Gastroesophageal sphincter (tissue), 4 donors: Measurements from ENCODE around the gene LYRM4. TPM values are rescaled to one million over a fixed set of nuclear protein-coding genes. Genes with fewer than 3 reads are reported as not detected.

Experiments
- ATAC-seq: fragments of 150-250 bp; one replicate; pipeline ENCODE4 v1.9.1; 2016; ENCODE audit warnings: mild to moderate bottlenecking, moderate library complexity
- H3K27ac ChIP-seq, 4 donors: fragments of 200-600 bp; sonication (generic) in 3 of 4; 1 replicate in 3 of 4; 2 replicates in 1 of 4; pipeline ENCODE4 v1.5.1; 2016 to 2019
- H3K27me3 ChIP-seq: fragments of 200-600 bp; sonication (generic); one replicate; pipeline ENCODE4 v1.5.1; 2019
- H3K36me3 ChIP-seq, 2 donors: fragments of 200-600 bp; sonication (generic); one replicate each; pipeline ENCODE4 v1.5.1; 2019; ENCODE audit warnings: control low read depth in 1 of 2
- H3K4me1 ChIP-seq, 3 donors: fragments of 200-600 bp; sonication (generic); 1 replicate in 2 of 3; 2 replicates in 1 of 3; pipeline ENCODE4 v1.5.1; 2016 to 2019; ENCODE audit warnings: control low read depth in 2 of 3
- H3K4me3 ChIP-seq, 2 donors: fragments of 200-600 bp; sonication (generic); one replicate each; pipeline ENCODE4 v1.5.1; 2019; ENCODE audit warnings: mild to moderate bottlenecking in 1 of 2, moderate library complexity in 1 of 2
- H3K9me3 ChIP-seq, 3 donors: fragments of 200-600 bp; sonication (generic); one replicate each; pipeline ENCODE4 v1.5.1; 2017 to 2019; ENCODE audit warnings: control low read depth in 2 of 3
- EP300 ChIP-seq: sonication (generic); formaldehyde crosslinking; IDR thresholded peaks from one replicate; pipeline ENCODE4 v1.6.1; 2017; ENCODE audit warnings: antibody characterized with exemption, mild to moderate bottlenecking
- POLR2A ChIP-seq, 2 donors: fragments of 450-650 bp; IDR thresholded peaks; one replicate each; pipeline ENCODE4 v1.6.1; 2017; ENCODE audit warnings: antibody characterized with exemption in 2 of 2, mild to moderate bottlenecking in 2 of 2, moderate library complexity in 1 of 2
- POLR2AphosphoS5 ChIP-seq: sonication (generic); formaldehyde crosslinking; IDR thresholded peaks from one replicate; pipeline ENCODE4 v1.6.1; 2017; ENCODE audit warnings: antibody characterized with exemption
- WGBS, 2 donors: methylation state at CpG; one replicate each; pipeline ENCODE4 v1.1.5; 2018; ENCODE audit warnings: low coverage in 1 of 2; 5-methylcytosine and 5-hydroxymethylcytosine counted together
- total RNA-seq, 4 donors: library from RNA; depleted of rRNA; stranded (reverse); fragments of >200 nt; gene quantifications; one replicate each; pipeline ENCODE4 v1.1.0, GENCODE V29; 2016
- TF ChIP-seq, protein P1 (sequence below), 4 experiments: fragments of 200-600 bp in 2 of 4; fragments of 450-650 bp in 2 of 4; sonication (generic) in 1 of 4; IDR thresholded peaks; one replicate each; pipeline ENCODE4 v1.5.1; 2017 to 2019; ENCODE audit warnings: antibody characterized with exemption in 4 of 4, mild to moderate bottlenecking in 2 of 4, moderate library complexity in 2 of 4

The LYRM4 gene
- total RNA-seq, 4 donors from 2014 or later: 16.4 to 27.9 (median 20.5) TPM

DNA sequence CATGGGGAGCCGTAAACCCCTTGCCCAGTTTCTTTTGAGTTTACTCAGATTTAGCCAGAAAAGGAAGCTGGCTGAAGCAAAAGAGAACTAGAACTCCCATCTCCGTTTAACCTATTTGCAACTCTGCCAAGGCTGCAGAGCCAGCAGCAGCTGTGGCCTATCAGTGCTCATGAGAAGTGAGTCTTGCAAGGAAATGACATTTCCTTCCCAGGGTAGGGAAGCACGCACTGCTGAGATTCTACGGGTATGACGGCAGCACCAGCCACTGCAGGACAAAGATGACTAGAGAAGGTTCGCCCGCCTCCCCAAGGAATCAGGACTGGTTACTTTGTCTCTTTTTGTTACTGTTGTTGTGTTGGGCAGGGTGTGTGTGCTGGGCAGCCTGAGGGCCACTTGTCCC lies 128.0 kb downstream of the LYRM4 start:
- peak overlapping the region in 3 of 4 donors; percentile 72 to 75 (median 72) for H3K27ac ChIP-seq
- WGBS, 2 donors: 3 to 35% methylated on average over 3 to 7 of the region's 7 CpGs
- no peaks in the 10 kb centered on the region for H3K27me3 ChIP-seq
- no peaks in the 10 kb centered on the region for H3K9me3 ChIP-seq
- H3K4me1 ChIP-seq: peaks cover 0 to 23% (median 3%) of the 10 kb centered on the region in 3 donors
- ATAC-seq: peak; percentile 93
- TF ChIP-seq EP300 (no peak), POLR2AphosphoS5 (peak; percentile 70), POLR2A (IDR thresholded peaks at IDR 0.05) (no peak)
- TF ChIP-seq, protein P1, sequence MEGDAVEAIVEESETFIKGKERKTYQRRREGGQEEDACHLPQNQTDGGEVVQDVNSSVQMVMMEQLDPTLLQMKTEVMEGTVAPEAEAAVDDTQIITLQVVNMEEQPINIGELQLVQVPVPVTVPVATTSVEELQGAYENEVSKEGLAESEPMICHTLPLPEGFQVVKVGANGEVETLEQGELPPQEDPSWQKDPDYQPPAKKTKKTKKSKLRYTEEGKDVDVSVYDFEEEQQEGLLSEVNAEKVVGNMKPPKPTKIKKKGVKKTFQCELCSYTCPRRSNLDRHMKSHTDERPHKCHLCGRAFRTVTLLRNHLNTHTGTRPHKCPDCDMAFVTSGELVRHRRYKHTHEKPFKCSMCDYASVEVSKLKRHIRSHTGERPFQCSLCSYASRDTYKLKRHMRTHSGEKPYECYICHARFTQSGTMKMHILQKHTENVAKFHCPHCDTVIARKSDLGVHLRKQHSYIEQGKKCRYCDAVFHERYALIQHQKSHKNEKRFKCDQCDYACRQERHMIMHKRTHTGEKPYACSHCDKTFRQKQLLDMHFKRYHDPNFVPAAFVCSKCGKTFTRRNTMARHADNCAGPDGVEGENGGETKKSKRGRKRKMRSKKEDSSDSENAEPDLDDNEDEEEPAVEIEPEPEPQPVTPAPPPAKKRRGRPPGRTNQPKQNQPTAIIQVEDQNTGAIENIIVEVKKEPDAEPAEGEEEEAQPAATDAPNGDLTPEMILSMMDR (IDR thresholded peaks at IDR 0.05): no peak
- peak overlapping the region in 1 of 2 donors; percentile 28 for H3K4me3 ChIP-seq
- no peaks in the 10 kb centered on the region for H3K36me3 ChIP-seq

DNA sequence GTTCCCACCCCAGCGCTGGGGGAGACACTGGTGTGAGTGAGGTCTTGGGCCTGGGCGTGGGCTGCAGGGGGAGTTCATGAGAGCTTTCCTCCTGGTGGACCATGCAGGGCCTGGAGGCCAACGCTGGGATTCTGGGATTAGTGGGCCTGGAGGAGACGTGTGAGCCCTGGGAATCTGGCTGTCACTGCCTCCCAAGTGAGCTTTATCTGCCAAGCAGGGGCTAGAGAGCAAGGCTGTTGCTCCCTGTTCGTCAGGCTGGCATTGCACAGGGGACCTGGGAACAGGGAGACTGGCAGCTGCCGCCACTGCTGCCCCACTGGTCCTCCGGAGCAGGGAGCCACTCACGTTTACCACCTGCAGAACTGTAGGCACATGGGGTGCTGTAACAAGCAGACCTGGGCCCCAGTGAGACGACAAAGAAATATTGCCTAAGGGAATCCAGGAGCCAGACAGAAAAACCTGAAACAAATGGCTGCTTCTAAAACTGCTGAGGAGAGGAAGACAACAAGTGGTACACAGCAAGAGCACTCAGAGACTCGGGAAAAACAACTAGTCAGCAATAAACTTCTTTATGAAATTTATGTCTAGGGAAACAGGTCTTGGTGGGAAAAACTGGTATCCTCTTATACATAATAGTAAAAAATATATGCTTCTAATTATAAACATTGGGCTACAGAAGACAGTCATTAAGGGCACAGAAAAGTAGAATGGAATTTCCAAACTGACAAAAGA lies 130.4 kb downstream of the LYRM4 start:
- TF ChIP-seq EP300 (no peak), POLR2A (IDR thresholded peaks at IDR 0.05) (no peak), POLR2AphosphoS5 (no peak)
- TF ChIP-seq, protein P1 (IDR thresholded peaks at IDR 0.05): no peak
- no peaks in the 10 kb centered on the region for H3K27me3 ChIP-seq
- no peak overlapping the region for H3K27ac ChIP-seq
- WGBS, 2 donors: 57 to 84% methylated on average over 1 to 3 of the region's 10 CpGs
- H3K9me3 ChIP-seq: no peaks in the 10 kb centered on the region
- H3K4me1 ChIP-seq: peaks cover 0 to 23% (median 3%) of the 10 kb centered on the region in 3 donors
- no peak overlapping the region for H3K4me3 ChIP-seq
- no peak for ATAC-seq
- H3K36me3 ChIP-seq: no peaks in the 10 kb centered on the region

DNA sequence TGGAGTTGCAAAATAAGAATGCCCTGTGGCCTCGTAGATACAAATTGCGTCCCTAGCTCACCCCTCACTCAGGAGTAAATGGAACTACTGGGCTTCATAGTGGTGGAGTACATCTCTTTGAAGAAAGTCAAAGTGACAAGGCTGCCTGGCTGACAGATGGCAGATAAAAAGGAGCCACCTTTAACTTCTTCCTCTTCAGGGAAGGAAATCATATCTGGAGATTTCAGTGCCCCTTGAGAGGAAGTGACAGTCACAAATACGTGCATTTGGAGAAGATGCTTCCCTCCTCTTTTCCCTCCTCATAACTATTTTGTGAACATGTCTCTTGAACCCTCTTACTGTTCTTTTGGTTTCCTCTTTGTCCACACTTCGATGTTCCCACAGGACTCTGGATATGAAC lies 132.4 kb downstream of the LYRM4 start:
- ATAC-seq: no peak
- H3K4me1 ChIP-seq: peaks cover 0 to 23% (median 3%) of the 10 kb centered on the region in 3 donors
- no peaks in the 10 kb centered on the region for H3K27me3 ChIP-seq
- H3K36me3 ChIP-seq: no peaks in the 10 kb centered on the region
- no peak overlapping the region for H3K4me3 ChIP-seq
- no peak overlapping the region for H3K27ac ChIP-seq
- 86 to 100% methylated on average over 2 to 4 of the region's 4 CpGs for WGBS, 2 donors
- TF ChIP-seq, protein P1 (IDR thresholded peaks at IDR 0.05): no peak
- no peaks in the 10 kb centered on the region for H3K9me3 ChIP-seq

DNA sequence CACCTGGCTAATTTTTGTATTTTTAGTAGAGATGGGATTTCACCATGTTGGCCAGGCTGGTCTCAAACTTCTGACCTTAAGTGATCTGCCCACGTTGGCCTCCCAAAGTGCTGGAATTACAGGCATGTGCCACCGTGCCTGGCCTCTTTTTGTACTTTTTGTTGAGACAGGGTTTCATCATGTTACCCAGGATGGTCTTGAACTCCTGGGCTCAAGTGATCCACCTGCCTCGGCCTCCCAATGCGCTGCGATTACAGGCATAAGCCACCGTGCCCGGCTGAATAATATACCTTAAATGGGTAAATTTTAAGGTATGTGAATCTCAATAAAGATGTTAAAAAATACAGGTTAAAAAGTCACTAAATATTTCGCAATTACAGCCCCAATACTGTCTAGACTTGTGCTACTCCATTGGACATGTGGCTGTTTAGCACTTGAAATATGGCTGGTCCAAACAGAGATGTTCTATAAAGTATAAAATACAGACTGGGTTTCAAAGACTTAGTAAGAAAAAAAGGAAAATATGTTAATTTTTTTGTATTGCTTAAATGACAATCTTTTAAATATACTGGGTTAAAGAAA lies 133.6 kb downstream of the LYRM4 start:
- TF ChIP-seq EP300 (no peak), POLR2AphosphoS5 (no peak), POLR2A (IDR thresholded peaks at IDR 0.05) (no peak)
- TF ChIP-seq, protein P1 (IDR thresholded peaks at IDR 0.05): no peak
- no peak for ATAC-seq
- no peak overlapping the region for H3K4me3 ChIP-seq
- peaks cover 0 to 11% (median 3%) of the 10 kb centered on the region in 3 donors for H3K4me1 ChIP-seq
- WGBS, 2 donors: 47 to 93% methylated on average over 2 to 3 of the region's 8 CpGs
- H3K36me3 ChIP-seq: no peaks in the 10 kb centered on the region
- H3K9me3 ChIP-seq: no peaks in the 10 kb centered on the region
- H3K27me3 ChIP-seq: no peaks in the 10 kb centered on the region
- H3K27ac ChIP-seq: no peak overlapping the region

DNA sequence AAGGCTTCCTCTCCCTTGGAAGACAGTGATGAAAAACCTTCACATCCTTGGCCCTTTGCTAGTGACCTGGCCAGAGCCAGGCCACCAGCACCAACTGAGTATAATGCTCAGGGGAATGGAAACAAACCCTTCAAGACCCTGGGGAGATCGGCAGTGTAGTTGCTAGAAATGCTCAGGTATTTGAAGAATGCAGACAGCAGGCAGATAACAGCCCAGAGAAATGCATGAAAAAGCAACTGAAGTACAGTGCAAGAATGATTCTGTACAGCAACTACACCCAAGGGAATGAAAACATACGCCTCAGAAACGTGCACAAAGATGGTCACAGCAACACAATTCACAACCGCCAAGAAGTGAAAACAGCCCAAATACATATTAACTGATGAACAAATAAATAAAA lies 134.5 kb downstream of the LYRM4 start:
- ATAC-seq: no peak
- Histone ChIP-seq H3K9me3 (no peaks in the 10 kb centered on the region), H3K27me3 (no peaks in the 10 kb centered on the region), H3K27ac (no peak overlapping the region), H3K36me3 (no peaks in the 10 kb centered on the region), H3K4me1 (peaks cover 0 to 2% (median 0%) of the 10 kb centered on the region in 3 donors), H3K4me3 (no peak overlapping the region)
- WGBS, 2 donors: 53 to 63% methylated on average over 2 to 3 of the region's 4 CpGs
- TF ChIP-seq, protein P1 (IDR thresholded peaks at IDR 0.05): no peak
- TF ChIP-seq POLR2A (IDR thresholded peaks at IDR 0.05) (no peak), POLR2AphosphoS5 (no peak), EP300 (no peak)
